ENCODE results near the gene POLD1. TPM values are rescaled to one million over a fixed set of nuclear protein-coding genes. Genes with fewer than 3 reads are reported as not detected.
A peak's percentile ranks its signal among the peaks of the same experiment; 100 is the strongest.

Gene POLD1
- total RNA-seq, 2 donors from 2014 or later, result 106 to 127 TPM

DNA sequence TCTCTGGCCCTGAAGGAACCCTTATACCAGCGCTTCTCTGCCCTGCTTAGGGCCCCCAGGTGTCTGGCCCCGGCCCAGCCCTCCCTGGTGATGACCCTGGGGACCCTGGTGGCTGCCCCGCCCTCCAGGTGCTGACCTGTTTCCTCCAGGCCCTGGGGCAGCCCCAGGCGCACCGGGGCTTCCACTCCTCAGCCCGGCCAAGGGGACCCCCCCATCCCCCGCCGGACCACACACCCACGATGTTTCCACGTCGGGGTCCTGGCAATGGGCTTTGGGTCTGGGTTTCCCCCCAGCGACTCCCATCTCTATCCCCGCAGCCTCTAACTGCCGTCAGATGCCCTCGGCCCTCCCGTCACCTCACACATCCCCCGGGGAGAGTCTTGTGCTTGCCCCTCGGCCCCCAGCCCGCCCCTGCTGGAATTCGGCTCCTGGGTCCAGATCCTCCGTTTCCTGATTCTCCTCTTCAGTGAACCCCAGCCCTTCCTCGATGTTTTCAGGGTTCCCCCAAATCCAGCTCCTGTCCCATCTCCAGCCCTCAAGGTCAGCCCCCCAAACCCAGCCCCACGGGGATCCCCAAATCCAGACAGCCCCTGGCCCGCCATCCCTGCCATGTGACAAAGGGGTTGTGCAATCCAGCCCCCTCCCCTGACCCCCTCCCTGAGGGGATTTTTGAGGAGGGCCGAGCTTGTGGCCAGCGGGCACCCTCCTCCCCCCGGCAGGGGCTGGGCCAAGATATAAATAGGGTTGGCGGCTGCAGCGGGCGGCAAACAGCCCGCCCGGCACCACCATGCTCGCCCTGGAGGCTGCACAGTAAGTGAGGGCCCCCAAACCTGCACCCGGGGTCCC, 34.3 kb downstream of the POLD1 start, which contains the start of gene SPIB:
SPIB (plus strand) TSS at position 763 of the 846 bp plus-strand sequence; CDS start at position 788, 25 bp downstream.
- TF ChIP-seq, protein P1, sequence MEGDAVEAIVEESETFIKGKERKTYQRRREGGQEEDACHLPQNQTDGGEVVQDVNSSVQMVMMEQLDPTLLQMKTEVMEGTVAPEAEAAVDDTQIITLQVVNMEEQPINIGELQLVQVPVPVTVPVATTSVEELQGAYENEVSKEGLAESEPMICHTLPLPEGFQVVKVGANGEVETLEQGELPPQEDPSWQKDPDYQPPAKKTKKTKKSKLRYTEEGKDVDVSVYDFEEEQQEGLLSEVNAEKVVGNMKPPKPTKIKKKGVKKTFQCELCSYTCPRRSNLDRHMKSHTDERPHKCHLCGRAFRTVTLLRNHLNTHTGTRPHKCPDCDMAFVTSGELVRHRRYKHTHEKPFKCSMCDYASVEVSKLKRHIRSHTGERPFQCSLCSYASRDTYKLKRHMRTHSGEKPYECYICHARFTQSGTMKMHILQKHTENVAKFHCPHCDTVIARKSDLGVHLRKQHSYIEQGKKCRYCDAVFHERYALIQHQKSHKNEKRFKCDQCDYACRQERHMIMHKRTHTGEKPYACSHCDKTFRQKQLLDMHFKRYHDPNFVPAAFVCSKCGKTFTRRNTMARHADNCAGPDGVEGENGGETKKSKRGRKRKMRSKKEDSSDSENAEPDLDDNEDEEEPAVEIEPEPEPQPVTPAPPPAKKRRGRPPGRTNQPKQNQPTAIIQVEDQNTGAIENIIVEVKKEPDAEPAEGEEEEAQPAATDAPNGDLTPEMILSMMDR (conservative IDR thresholded peaks at IDR 0.05), result no peak
- Histone ChIP-seq H3K4me3 (ENCODE audit: low read length) (no peak within 1 kb of the TSS), H3K27me3 (ENCODE audit: control insufficient read depth, insufficient read depth, low read length, poor library complexity, severe bottlenecking) (peaks cover 22% of the 10 kb centered on the region), H3K4me1 (ENCODE audit: control insufficient read depth, insufficient read depth, low read length) (no peaks in the 10 kb centered on the region), H3K27ac (ENCODE audit: low read depth, low read length) (no peak within 1 kb of the TSS), H3K9ac (ENCODE audit: extremely low read depth, low read length, poor library complexity, severe bottlenecking) (no peak within 1 kb of the TSS), H3K36me3 (ENCODE audit: control insufficient read depth, insufficient read depth, low read length) (no peaks in the 10 kb centered on the region), H3K9me3 (ENCODE audit: control insufficient read depth, low read length) (no peaks in the 10 kb centered on the region)
- Mint-ChIP-seq H3K4me1 (peaks cover 13% of the 10 kb centered on the region), H3K4me3 (peak within 1 kb of the TSS; percentile 29), H3K9me3 (no peaks in the 10 kb centered on the region), H3K27me3 (ENCODE audit: insufficient read depth) (peaks cover 13% of the 10 kb centered on the region), H3K27ac (no peak within 1 kb of the TSS), H3K36me3 (ENCODE audit: low read depth) (peaks cover 7% of the 10 kb centered on the region)
- no peak for DNase-seq
- 43 to 45% methylated on average over 14 to 33 of the region's 34 CpGs for WGBS, 2 experiments (ENCODE audit: insufficient coverage in 1 of 2, insufficient read length in 1 of 2)

DNA sequence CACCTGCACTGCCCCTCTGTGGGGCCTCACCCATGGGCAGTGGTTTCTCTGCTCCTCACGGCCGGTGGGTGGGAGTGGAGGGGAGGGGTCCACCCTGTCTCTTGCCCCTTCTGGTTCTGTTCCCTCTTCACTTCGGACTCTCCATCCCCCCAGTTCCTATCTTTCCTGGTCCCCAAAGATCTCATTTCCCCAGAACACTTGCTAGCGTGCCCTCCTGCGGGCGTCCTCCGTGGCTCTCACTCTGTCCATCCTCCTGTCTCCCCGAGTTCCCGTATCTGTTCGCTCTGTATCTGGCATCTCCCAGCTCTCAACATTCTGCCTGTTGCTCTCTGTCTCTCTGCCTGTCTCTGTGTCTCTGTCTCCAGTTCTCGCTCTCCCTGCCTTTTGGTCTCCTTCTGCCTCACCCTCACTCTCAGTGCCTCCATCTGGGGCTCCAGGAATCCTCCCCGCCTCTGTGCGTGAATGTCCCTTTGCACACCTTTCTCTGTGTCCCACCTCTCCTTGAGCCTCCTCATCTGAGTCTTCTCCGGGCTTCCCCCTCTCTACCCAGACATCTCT, 35.0 kb downstream of the POLD1 start:
- TF ChIP-seq, protein P1 (conservative IDR thresholded peaks at IDR 0.05), result no peak
- DNase-seq, result no peak
- peaks cover 13% of the 10 kb centered on the region for H3K27me3 Mint-ChIP-seq (ENCODE audit: insufficient read depth)
- no peak overlapping the region for H3K27ac Mint-ChIP-seq
- H3K9ac ChIP-seq (ENCODE audit: extremely low read depth, low read length, poor library complexity, severe bottlenecking), result no peak overlapping the region
- no peaks in the 10 kb centered on the region for H3K9me3 ChIP-seq (ENCODE audit: control insufficient read depth, low read length)
- H3K27ac ChIP-seq (ENCODE audit: low read depth, low read length), result no peak overlapping the region
- peaks cover 22% of the 10 kb centered on the region for H3K27me3 ChIP-seq (ENCODE audit: control insufficient read depth, insufficient read depth, low read length, poor library complexity, severe bottlenecking)
- H3K4me1 Mint-ChIP-seq, result peaks cover 13% of the 10 kb centered on the region
- H3K4me3 Mint-ChIP-seq, result peak overlapping the region; percentile 29
- 19 to 21% methylated on average over 11 to 14 of the region's 14 CpGs for WGBS, 2 experiments (ENCODE audit: insufficient coverage in 1 of 2, insufficient read length in 1 of 2)
- H3K4me1 ChIP-seq (ENCODE audit: control insufficient read depth, insufficient read depth, low read length), result no peaks in the 10 kb centered on the region
- no peaks in the 10 kb centered on the region for H3K9me3 Mint-ChIP-seq
- H3K4me3 ChIP-seq (ENCODE audit: low read length), result no peak overlapping the region
- H3K36me3 Mint-ChIP-seq (ENCODE audit: low read depth), result peaks cover 4% of the 10 kb centered on the region
- no peaks in the 10 kb centered on the region for H3K36me3 ChIP-seq (ENCODE audit: control insufficient read depth, insufficient read depth, low read length)

GRCh38 chr19:50419580-50420035, 35.5 kb downstream of the POLD1 start:
- 25 to 40% methylated on average over 1 to 7 of the region's 8 CpGs for WGBS, 2 experiments (ENCODE audit: insufficient coverage in 1 of 2, insufficient read length in 1 of 2)
- no peaks in the 10 kb centered on the region for H3K36me3 ChIP-seq (ENCODE audit: control insufficient read depth, insufficient read depth, low read length)
- H3K27me3 ChIP-seq (ENCODE audit: control insufficient read depth, insufficient read depth, low read length, poor library complexity, severe bottlenecking), result peaks cover 22% of the 10 kb centered on the region
- no peak overlapping the region for H3K4me3 ChIP-seq (ENCODE audit: low read length)
- H3K36me3 Mint-ChIP-seq (ENCODE audit: low read depth), result peaks cover 1% of the 10 kb centered on the region
- no peak overlapping the region for H3K27ac ChIP-seq (ENCODE audit: low read depth, low read length)
- peak; percentile 72 for DNase-seq
- H3K4me1 Mint-ChIP-seq, result peaks cover 13% of the 10 kb centered on the region
- no peak overlapping the region for H3K27ac Mint-ChIP-seq
- no peaks in the 10 kb centered on the region for H3K4me1 ChIP-seq (ENCODE audit: control insufficient read depth, insufficient read depth, low read length)
- H3K9me3 Mint-ChIP-seq, result no peaks in the 10 kb centered on the region
- TF ChIP-seq, protein P1 (conservative IDR thresholded peaks at IDR 0.05), result no peak
- peak overlapping the region; percentile 29 for H3K4me3 Mint-ChIP-seq
- H3K27me3 Mint-ChIP-seq (ENCODE audit: insufficient read depth), result peaks cover 13% of the 10 kb centered on the region
- H3K9ac ChIP-seq (ENCODE audit: extremely low read depth, low read length, poor library complexity, severe bottlenecking), result no peak overlapping the region
- no peaks in the 10 kb centered on the region for H3K9me3 ChIP-seq (ENCODE audit: control insufficient read depth, low read length)
